ENCODE data around the gene BTG1.

BTG1 gene

DNA sequence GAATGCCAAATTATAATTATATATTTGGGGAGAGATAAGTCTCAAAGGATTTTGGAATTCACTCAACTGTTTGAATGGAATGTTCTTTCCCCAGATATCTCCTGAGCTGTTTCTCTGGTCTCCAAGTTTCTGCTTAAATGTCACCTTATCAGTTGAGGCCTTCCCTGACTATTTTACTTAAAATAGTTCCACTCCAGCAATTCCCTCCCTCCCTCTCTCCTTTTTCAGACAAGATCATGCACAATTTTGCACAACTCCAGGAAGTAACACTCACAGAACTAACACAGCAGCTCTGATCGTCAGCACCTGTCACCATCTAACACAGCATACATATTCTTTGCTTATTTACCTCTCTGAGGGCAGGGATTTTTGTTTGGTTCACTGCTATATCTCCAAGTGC lies 12.5 kb downstream of the BTG1 start:
- no peak for DNase-seq (ENCODE audit: low spot score)
- CTCF ChIA-PET = no interaction called here
- TF ChIP-seq, protein P1, sequence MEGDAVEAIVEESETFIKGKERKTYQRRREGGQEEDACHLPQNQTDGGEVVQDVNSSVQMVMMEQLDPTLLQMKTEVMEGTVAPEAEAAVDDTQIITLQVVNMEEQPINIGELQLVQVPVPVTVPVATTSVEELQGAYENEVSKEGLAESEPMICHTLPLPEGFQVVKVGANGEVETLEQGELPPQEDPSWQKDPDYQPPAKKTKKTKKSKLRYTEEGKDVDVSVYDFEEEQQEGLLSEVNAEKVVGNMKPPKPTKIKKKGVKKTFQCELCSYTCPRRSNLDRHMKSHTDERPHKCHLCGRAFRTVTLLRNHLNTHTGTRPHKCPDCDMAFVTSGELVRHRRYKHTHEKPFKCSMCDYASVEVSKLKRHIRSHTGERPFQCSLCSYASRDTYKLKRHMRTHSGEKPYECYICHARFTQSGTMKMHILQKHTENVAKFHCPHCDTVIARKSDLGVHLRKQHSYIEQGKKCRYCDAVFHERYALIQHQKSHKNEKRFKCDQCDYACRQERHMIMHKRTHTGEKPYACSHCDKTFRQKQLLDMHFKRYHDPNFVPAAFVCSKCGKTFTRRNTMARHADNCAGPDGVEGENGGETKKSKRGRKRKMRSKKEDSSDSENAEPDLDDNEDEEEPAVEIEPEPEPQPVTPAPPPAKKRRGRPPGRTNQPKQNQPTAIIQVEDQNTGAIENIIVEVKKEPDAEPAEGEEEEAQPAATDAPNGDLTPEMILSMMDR (conservative IDR thresholded peaks at IDR 0.05; ENCODE audit: low read depth) = no peak
- POLR2A ChIA-PET (ENCODE audit: low non-redundant PET) = no interaction called here
- no peak overlapping the region for H3K27ac ChIP-seq

DNA sequence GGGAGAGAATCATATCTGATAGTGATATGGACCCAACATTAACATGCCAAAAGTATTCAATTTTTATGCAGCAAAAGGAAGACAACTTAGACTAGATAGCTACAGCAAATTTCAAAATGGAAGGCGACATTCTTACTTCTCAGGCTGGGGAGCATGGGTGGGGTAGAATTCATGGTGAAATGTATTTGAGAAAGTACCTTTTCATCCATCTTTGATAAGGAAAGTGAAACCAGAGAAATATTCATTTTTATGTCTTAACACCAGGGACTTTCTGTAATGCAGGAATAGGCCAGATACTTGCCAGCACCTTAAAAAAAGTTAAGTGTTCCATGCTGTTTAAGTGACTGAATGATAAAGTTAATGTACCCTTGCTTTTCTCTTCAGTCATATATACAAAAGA lies 13.4 kb downstream of the BTG1 start:
- H3K27ac ChIP-seq = no peak overlapping the region
- TF ChIP-seq, protein P1 (conservative IDR thresholded peaks at IDR 0.05; ENCODE audit: low read depth) = no peak
- ChIA-PET POLR2A (ENCODE audit: low non-redundant PET) (no interaction called here), CTCF (interaction anchor here (0.6 to 0.7 kb wide), 3 partner anchors 11 to 506 kb away, joined by 3 to 5 read pairs (median 4); no protein-coding TSS in a partner anchor)
- no peak for DNase-seq (ENCODE audit: low spot score)

DNA sequence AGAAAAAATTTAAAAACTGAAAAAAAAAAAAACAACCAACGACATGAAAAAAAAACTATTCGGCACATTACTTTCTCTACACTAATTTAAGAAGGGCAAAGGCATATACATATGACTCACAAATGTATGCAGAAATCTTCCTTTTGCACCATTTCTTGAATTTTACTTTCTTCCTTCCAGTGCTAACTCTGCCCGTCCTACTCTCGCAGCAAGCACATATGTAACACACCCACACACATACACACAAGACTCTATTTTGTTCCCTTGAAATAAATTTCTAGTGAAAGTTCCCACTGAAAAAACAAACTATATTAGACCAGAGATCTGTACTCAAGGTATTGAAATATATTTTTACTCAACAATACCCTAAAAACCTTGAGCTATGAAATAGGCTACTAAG lies 14.6 kb downstream of the BTG1 start:
- no peak overlapping the region for H3K27ac ChIP-seq
- ChIA-PET CTCF (no interaction called here), POLR2A (ENCODE audit: low non-redundant PET) (no interaction called here)
- TF ChIP-seq, protein P1 (conservative IDR thresholded peaks at IDR 0.05; ENCODE audit: low read depth) = no peak
- no peak for DNase-seq (ENCODE audit: low spot score)

DNA sequence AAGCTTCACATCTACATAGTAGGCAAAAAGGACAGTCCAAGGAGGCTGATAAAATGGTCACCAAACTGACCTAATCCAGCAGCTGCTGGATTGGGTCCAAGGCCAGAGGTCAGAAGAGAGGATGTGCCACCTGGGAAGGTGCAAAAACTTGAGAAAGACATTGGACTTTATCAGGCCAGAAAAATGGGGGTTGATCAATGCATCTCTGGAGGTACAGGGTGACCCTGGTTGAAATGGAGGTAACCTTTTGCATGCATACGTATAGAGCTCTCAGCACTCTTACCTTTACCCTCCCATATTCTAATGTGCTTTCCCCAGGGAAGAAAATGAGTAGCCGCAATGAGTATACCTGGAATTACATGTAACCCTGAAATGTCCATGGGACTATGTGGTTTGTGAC lies 16.0 kb downstream of the BTG1 start:
- ChIA-PET POLR2A (ENCODE audit: low non-redundant PET) (no interaction called here), CTCF (no interaction called here)
- no peak for DNase-seq (ENCODE audit: low spot score)
- no peak overlapping the region for H3K27ac ChIP-seq
- TF ChIP-seq, protein P1 (conservative IDR thresholded peaks at IDR 0.05; ENCODE audit: low read depth) = no peak

DNA sequence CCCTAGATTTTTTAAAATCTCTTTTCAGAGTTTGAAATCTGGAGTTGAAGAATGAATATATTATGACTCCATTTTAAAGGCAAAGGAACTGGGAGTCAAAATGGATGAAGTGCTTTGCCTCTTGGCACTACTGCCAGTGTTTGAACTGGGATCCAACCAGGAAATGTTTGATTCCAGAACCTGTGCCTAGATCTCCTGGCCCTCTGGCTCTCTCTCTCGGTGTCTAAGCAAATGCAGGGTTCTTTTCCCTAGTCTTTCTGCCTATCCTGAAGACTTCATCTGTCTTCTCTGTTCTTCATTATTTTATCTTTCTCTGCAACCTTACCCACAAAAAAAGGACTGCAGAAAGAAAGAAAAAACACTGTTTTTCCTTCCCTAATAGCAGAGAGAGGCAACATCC lies 17.0 kb downstream of the BTG1 start:
- TF ChIP-seq, protein P1 (conservative IDR thresholded peaks at IDR 0.05; ENCODE audit: low read depth) = no peak
- POLR2A ChIA-PET (ENCODE audit: low non-redundant PET) = no interaction called here
- CTCF ChIA-PET = no interaction called here
- no peak overlapping the region for H3K27ac ChIP-seq
- no peak for DNase-seq (ENCODE audit: low spot score)

DNA sequence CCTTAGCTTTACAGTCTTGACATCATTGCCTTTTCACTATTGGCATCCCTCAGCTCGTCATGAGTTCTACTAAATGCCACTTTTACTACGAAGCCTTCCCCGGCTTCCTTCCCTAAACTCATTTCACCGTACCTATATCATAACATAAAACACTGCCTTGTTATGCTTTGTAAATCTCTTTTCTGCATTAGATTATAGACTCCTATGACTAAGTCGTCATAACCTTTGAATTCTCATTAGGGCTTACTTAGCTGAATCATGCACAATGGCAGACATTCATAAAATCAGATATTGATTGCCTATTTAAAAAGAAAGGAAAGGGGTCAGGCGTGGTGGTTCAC lies 21.0 kb downstream of the BTG1 start:
- no peak for DNase-seq (ENCODE audit: low spot score)
- TF ChIP-seq, protein P1 (conservative IDR thresholded peaks at IDR 0.05; ENCODE audit: low read depth) = no peak
- ChIA-PET POLR2A (ENCODE audit: low non-redundant PET) (no interaction called here), CTCF (interaction anchor here (0.6 kb wide), 1 partner anchor 769 kb away, joined by 3 read pairs; no protein-coding TSS in a partner anchor)
- no peak overlapping the region for H3K27ac ChIP-seq
